OCI-LY3 (cell line): ENCODE data around the gene AKR1D1.

Source experiments
- CTCF ChIP-seq: fragments of 200-600, 300-600 bp; sonication (generic); IDR thresholded peaks from 2 replicates; pipeline ENCODE4 v1.5.1; 2014; ENCODE audit warnings: antibody characterized with exemption, low read length, low read depth
- EZH2phosphoT487 ChIP-seq: fragments of 200-600 bp; shearing (Covaris generic); IDR thresholded peaks from 2 replicates; pipeline ENCODE4 v1.6.1; 2018; ENCODE audit warnings: antibody characterized with exemption, mixed run types, low read depth

GRCh38 chr7:138032186-138032585, 44.1 kb upstream of the AKR1D1 start:
- TF ChIP-seq CTCF (no peak), EZH2phosphoT487 (no peak)
